SU-DHL-6 (cell line): ENCODE measurements around the gene TPST2.

Experiments used
- EZH2phosphoT487 ChIP-seq: fragments of 200-600 bp; sonication (generic), shearing (Covaris generic); conservative IDR thresholded peaks from 2 replicates; pipeline ENCODE4 v1.6.1; 2018; ENCODE audit warnings: mild to moderate bottlenecking, antibody characterized with exemption, low read length, moderate library complexity, mixed read lengths
- TF ChIP-seq, protein P1 (sequence below): fragments of 200-600 bp; sonication (generic); IDR thresholded peaks from one replicate; pipeline ENCODE4 v1.5.1; 2017; ENCODE audit warnings: antibody characterized with exemption, mild to moderate bottlenecking, low read length, moderate library complexity; ENCODE audit not compliant: insufficient read depth, poor library complexity, severe bottlenecking

DNA sequence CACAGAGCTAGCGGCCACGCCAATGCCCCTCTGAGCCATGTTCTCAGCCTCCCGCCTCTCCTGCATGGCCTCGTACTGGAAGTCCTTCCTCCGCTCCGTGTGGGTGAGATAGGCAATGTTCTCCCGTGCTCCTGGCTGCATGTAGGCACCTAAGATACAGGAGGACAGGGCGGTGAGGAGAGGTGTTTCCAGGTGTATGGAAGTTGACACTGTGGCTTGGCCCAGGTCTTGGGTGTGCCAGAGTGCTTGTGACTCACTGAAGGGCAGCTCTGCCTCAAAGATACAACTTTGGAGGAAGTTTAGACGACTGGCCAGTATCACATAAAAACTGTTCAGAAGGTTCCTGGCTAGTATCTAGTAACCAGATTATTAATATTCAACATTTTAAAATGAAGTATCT lies 97.7 kb downstream of the TPST2 start:
- TF ChIP-seq, protein P1, sequence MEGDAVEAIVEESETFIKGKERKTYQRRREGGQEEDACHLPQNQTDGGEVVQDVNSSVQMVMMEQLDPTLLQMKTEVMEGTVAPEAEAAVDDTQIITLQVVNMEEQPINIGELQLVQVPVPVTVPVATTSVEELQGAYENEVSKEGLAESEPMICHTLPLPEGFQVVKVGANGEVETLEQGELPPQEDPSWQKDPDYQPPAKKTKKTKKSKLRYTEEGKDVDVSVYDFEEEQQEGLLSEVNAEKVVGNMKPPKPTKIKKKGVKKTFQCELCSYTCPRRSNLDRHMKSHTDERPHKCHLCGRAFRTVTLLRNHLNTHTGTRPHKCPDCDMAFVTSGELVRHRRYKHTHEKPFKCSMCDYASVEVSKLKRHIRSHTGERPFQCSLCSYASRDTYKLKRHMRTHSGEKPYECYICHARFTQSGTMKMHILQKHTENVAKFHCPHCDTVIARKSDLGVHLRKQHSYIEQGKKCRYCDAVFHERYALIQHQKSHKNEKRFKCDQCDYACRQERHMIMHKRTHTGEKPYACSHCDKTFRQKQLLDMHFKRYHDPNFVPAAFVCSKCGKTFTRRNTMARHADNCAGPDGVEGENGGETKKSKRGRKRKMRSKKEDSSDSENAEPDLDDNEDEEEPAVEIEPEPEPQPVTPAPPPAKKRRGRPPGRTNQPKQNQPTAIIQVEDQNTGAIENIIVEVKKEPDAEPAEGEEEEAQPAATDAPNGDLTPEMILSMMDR = no peak
- no peak for TF ChIP-seq EZH2phosphoT487
